Measurements from ENCODE around the gene RASA1.

- TF ChIP-seq, protein P1, sequence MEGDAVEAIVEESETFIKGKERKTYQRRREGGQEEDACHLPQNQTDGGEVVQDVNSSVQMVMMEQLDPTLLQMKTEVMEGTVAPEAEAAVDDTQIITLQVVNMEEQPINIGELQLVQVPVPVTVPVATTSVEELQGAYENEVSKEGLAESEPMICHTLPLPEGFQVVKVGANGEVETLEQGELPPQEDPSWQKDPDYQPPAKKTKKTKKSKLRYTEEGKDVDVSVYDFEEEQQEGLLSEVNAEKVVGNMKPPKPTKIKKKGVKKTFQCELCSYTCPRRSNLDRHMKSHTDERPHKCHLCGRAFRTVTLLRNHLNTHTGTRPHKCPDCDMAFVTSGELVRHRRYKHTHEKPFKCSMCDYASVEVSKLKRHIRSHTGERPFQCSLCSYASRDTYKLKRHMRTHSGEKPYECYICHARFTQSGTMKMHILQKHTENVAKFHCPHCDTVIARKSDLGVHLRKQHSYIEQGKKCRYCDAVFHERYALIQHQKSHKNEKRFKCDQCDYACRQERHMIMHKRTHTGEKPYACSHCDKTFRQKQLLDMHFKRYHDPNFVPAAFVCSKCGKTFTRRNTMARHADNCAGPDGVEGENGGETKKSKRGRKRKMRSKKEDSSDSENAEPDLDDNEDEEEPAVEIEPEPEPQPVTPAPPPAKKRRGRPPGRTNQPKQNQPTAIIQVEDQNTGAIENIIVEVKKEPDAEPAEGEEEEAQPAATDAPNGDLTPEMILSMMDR (IDR thresholded peaks at IDR 0.05 in 4 of 5, conservative IDR thresholded peaks at IDR 0.05 in 1 of 5), result no peak
- no peak for TF ChIP-seq POLR2A (IDR thresholded peaks at IDR 0.05)
These were observed 133.9 kb downstream of the RASA1 start for GRCh38 chr5:87401626-87402025.

Data from gastrocnemius medialis (tissue), 4 donors.